ENCODE results near the gene CENPP.

DNA sequence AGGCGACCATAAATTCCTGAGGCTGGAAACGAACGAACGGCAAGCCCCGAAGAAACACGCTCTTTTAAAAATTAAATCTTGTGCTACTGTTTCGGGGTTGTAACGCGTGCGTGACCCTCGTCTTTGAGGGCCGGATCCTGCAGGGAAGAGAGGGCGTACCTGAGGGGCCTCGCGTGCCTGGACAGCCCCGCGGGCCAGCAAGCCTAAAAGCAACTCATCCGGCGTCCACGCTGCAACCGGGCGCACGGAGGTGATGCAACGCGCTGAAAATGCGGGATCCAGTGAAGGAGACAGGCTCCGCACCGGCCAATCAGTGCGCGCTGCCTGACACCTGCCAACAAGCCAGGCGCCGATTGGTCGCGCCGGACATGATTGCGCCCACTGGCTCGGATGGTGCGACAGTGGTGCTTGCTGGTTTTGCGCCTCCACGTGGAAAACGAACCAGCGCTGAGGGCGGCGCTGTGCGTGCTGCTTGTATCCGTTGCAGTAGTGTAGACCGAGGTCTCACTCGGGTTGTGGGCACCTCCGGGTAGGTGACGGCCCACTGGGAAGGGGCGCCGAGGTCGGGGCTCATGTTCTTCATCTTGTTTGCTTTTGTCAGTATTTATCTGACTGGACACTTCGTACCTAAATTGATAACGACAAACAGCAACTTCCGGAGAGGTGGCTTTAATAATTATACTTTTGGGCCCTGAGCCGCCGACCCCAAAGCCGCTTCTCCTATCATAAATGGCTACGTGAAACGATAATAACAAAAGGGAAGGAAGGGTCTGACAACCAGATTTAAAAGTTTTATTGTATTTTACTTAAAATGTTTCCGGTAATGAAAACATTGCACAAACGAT lies 32.1 kb upstream of the CENPP start, which contains the start of gene IARS1:
- TF ChIP-seq POLR2A (IDR thresholded peaks at IDR 0.05): peak; percentile 73
- TF ChIP-seq POLR2AphosphoS5 (IDR thresholded peaks at IDR 0.05): peak; percentile 88 to 90 (median 88)
- TF ChIP-seq, protein P1, sequence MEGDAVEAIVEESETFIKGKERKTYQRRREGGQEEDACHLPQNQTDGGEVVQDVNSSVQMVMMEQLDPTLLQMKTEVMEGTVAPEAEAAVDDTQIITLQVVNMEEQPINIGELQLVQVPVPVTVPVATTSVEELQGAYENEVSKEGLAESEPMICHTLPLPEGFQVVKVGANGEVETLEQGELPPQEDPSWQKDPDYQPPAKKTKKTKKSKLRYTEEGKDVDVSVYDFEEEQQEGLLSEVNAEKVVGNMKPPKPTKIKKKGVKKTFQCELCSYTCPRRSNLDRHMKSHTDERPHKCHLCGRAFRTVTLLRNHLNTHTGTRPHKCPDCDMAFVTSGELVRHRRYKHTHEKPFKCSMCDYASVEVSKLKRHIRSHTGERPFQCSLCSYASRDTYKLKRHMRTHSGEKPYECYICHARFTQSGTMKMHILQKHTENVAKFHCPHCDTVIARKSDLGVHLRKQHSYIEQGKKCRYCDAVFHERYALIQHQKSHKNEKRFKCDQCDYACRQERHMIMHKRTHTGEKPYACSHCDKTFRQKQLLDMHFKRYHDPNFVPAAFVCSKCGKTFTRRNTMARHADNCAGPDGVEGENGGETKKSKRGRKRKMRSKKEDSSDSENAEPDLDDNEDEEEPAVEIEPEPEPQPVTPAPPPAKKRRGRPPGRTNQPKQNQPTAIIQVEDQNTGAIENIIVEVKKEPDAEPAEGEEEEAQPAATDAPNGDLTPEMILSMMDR (IDR thresholded peaks at IDR 0.05): peak in 4 of 5 experiments; percentile 13 to 43 (median 16)

All from transverse colon (tissue), 4 donors.